Fibroblast of lung (primary cell): Measurements from ENCODE around the gene GPR3.

Source experiments
- CTCF ChIP-seq, 2 donors: IDR thresholded peaks in 1 of 2; conservative IDR thresholded peaks in 1 of 2; 1 replicate in 1 of 2; 2 replicates in 1 of 2; pipeline ENCODE4 v1.5.1; 2011 to 2012; ENCODE audit warnings: low read length in 2 of 2, control low read depth in 1 of 2, inconsistent platforms in 1 of 2, low read depth in 1 of 2, mild to moderate bottlenecking in 1 of 2
- EZH2 ChIP-seq: IDR thresholded peaks from 2 replicates; pipeline ENCODE4 v1.5.1; 2012; ENCODE audit warnings: low read length, control low read depth, mild to moderate bottlenecking; ENCODE audit errors: missing control alignments

- TF ChIP-seq EZH2 = no peak
- TF ChIP-seq CTCF (conservative IDR thresholded peaks at IDR 0.05 in 1 of 2, IDR thresholded peaks at IDR 0.05 in 1 of 2; ENCODE audit: low read depth in 1 of 2, low read length in 2 of 2) = no peak
Measured at GRCh38 chr1:27351541-27352107, 40.8 kb upstream of the GPR3 start.
